Nephron (organoid): ENCODE measurements around the gene HEBP1.

Experiments used
- H3K27ac Mint-ChIP-seq, 3 experiments: 2 replicates each; pipeline ENCODE4 v1.8.0; 2020; ENCODE audit warnings: mixed read lengths in 3 of 3, mild to moderate bottlenecking in 2 of 3, moderate library complexity in 1 of 3
- H3K27me3 Mint-ChIP-seq: 2 replicates; pipeline ENCODE4 v1.8.0; 2021; ENCODE audit warnings: low read depth, mild to moderate bottlenecking, moderate library complexity, mixed read lengths
- H3K36me3 Mint-ChIP-seq: 2 replicates; pipeline ENCODE4 v1.8.0; 2020; ENCODE audit warnings: low read depth, mixed read lengths
- H3K4me1 Mint-ChIP-seq: 2 replicates; pipeline ENCODE4 v1.8.0; 2020; ENCODE audit warnings: mixed read lengths
- H3K4me3 Mint-ChIP-seq, 3 experiments: 2 replicates each; pipeline ENCODE4 v1.8.0; 2020; ENCODE audit warnings: mild to moderate bottlenecking in 3 of 3, mixed read lengths in 3 of 3, moderate library complexity in 2 of 3
- H3K9me3 Mint-ChIP-seq: 2 replicates; pipeline ENCODE4 v1.8.0; 2020; ENCODE audit warnings: mixed read lengths
- TF ChIP-seq, protein P1 (sequence below), 3 experiments: fragments of 200-600 bp; sonication (generic); IDR thresholded peaks; one replicate each; pipeline ENCODE4 v1.5.0; 2021; ENCODE audit warnings: antibody characterized with exemption in 3 of 3; ENCODE audit not compliant: unreplicated experiment in 3 of 3

Gene HEBP1

DNA sequence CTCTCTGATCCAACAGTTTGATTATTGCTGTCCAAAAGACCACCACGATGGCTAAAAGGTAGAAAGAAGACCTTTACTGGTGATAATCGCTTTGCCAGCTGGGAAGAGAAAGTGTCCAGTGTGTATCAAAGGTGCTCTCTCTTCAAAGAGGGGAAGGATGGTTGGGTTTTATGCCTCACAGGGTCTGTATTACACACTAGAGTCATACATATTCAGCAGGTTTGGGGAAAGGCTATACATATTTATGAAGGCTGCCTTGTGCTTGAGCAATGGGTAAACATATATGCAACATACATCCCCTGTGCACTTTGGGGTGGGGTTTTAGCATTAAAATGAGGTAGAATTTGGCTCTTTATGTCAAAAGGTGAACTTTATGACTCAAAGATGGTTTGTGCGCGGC, 66.3 kb downstream of the HEBP1 start:
- Mint-ChIP-seq H3K9me3 (no peaks in the 10 kb centered on the region), H3K36me3 (peaks cover 3% of the 10 kb centered on the region), H3K4me3 (no peak overlapping the region), H3K27me3 (peaks cover 3% of the 10 kb centered on the region), H3K4me1 (peaks cover 19% of the 10 kb centered on the region), H3K27ac (peak overlapping the region in 2 of 3 experiments; percentile 9 to 41)
- TF ChIP-seq, protein P1, sequence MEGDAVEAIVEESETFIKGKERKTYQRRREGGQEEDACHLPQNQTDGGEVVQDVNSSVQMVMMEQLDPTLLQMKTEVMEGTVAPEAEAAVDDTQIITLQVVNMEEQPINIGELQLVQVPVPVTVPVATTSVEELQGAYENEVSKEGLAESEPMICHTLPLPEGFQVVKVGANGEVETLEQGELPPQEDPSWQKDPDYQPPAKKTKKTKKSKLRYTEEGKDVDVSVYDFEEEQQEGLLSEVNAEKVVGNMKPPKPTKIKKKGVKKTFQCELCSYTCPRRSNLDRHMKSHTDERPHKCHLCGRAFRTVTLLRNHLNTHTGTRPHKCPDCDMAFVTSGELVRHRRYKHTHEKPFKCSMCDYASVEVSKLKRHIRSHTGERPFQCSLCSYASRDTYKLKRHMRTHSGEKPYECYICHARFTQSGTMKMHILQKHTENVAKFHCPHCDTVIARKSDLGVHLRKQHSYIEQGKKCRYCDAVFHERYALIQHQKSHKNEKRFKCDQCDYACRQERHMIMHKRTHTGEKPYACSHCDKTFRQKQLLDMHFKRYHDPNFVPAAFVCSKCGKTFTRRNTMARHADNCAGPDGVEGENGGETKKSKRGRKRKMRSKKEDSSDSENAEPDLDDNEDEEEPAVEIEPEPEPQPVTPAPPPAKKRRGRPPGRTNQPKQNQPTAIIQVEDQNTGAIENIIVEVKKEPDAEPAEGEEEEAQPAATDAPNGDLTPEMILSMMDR (IDR thresholded peaks at IDR 0.05; ENCODE audit: unreplicated experiment in 3 of 3), result no peak

DNA sequence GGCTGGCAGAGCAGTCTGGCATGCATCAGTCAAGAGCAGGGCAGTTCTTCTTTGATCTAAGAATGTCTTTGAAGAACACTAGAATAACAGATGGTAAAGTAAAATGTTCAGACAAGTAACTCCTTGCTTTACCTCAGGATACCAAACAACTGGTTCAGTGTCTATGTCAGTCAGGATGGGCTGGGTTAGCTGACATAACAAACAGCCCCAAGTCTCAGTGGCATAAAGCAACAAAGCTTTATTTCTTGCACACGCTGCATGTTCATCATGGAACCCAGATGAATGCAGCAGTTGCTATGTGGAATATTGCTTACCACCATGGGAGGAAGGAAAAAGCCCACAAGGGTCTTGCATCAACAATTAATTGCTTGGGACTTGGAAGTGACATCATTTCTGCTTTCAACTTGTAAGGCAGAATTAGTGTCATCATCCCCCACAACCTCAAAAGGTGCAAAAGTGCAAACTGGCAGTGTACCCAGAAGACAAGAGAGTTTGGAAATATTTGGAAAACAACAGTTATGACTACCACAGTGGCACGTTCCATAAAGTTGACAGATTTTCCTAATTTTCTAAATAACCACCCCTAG, 69.3 kb downstream of the HEBP1 start:
- Mint-ChIP-seq H3K4me1 (peaks cover 19% of the 10 kb centered on the region), H3K4me3 (no peak overlapping the region), H3K27me3 (peaks cover 3% of the 10 kb centered on the region), H3K27ac (no peak overlapping the region), H3K36me3 (peaks cover 3% of the 10 kb centered on the region), H3K9me3 (peaks cover 3% of the 10 kb centered on the region)
- TF ChIP-seq, protein P1 (IDR thresholded peaks at IDR 0.05; ENCODE audit: unreplicated experiment in 3 of 3), result no peak

DNA sequence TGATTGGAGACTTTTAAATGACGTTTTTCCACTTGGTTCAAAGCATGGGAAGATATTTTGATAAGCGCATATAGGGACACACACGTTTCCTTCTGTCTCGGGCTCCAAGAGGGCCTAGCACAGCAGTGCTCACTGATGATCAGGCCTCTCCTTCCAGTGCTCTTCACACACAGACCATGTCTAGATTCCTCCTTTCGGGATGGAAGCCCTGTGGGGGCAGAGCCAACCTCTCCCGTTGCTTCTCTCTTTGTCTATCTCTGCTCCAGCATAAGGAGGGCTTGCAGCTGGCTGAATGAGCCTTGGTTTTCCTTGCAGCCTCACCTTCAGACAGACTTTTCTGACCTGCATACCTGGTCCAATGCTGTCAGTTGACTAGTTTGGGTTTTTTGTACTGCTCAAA, 70.4 kb downstream of the HEBP1 start:
- Mint-ChIP-seq H3K27ac (no peak overlapping the region), H3K36me3 (peaks cover 3% of the 10 kb centered on the region), H3K4me1 (peaks cover 11% of the 10 kb centered on the region), H3K4me3 (no peak overlapping the region), H3K9me3 (peaks cover 3% of the 10 kb centered on the region), H3K27me3 (peaks cover 3% of the 10 kb centered on the region)
- TF ChIP-seq, protein P1 (IDR thresholded peaks at IDR 0.05; ENCODE audit: unreplicated experiment in 3 of 3), result no peak

DNA sequence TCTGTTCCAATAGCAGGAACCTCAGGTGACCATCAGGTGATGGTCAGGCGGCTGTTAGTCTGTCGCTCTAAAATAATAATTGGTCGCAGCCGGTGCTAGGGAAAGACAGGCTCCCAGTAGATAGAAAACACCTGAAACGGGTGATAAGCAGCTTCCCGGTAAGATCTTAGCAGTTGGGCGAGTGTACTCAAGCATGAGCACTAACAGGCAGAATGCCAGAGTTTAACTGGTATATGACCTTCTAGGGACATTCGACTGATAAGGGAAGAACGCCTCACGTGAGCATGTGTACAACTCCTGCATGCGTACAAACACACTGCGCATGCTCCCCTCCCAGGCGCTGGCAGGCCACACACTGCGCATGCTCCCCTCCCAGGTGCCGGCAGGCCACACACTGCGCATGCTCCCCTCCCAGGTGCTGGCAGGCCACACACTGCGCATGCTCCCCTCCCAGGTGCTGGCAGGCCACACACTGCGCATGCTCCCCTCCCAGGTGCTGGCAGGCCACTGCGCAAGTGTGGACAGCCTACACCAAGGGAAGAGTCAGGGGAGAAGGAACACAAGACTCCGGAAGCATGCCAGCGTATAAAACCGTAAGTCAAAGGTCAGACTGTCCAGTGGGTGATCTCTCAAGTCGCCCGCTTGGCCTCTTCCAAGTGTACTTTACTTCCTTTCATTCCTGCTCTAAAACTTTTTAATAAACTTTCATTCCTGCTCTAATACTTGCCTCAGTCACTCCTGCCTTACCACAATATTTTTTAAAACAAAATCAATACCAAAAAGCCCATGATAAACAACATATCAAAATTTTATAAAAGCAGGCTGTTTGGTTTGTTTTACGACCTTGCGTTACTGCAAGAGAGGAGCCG, 72.6 kb downstream of the HEBP1 start:
- Mint-ChIP-seq H3K4me3 (peak overlapping the region; percentile 74 to 77 (median 76)), H3K4me1 (no peaks in the 10 kb centered on the region), H3K36me3 (peaks cover 3% of the 10 kb centered on the region), H3K27ac (peak overlapping the region in 2 of 3 experiments; percentile 35 to 55), H3K27me3 (peaks cover 4% of the 10 kb centered on the region), H3K9me3 (peaks cover 3% of the 10 kb centered on the region)
- TF ChIP-seq, protein P1 (IDR thresholded peaks at IDR 0.05; ENCODE audit: unreplicated experiment in 3 of 3), result no peak

DNA sequence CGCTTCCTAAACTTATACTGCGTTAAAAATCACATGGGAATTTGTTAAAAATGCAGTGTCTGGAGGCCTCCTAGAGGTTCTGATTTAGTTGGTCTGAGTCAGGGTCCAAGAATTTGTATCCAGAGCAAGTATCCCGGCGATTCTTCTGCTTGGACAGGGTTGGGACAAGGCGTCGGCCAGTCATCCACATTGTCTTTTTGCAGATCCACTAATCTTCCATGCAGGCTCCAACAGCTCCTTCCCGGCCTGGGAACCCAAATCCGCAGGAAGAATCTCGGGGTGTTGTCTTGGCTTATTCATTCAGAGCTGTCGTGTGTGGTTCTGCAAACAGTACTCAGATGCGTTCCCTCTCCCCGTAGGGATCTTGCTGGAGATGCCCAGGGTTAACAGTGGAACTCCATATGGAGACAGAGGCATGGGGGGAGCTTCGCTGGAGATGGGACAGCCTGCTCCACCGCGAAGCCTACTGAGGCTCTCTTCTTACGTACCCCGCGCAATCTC, 73.4 kb downstream of the HEBP1 start:
- TF ChIP-seq, protein P1 (IDR thresholded peaks at IDR 0.05; ENCODE audit: unreplicated experiment in 3 of 3), result no peak
- peaks cover 9% of the 10 kb centered on the region for H3K27me3 Mint-ChIP-seq
- H3K9me3 Mint-ChIP-seq, result peaks cover 3% of the 10 kb centered on the region

More for the DNA sequence above, 73.4 kb downstream of the HEBP1 start:
- H3K4me1 Mint-ChIP-seq, result no peaks in the 10 kb centered on the region
- H3K4me3 Mint-ChIP-seq, result no peak overlapping the region
- peaks cover 3% of the 10 kb centered on the region for H3K36me3 Mint-ChIP-seq
- no peak overlapping the region for H3K27ac Mint-ChIP-seq
